GM12864 (cell line): ENCODE data around the gene ATP8B2.
"Not testable (repeated sequence)": the region's sequence is repeated elsewhere in the genome, so short reads cannot be mapped to it uniquely, and the experiment has no call there.

Experiments used
- DNase-seq: peaks from one replicate; pipeline ENCODE4 v3.0.0-alpha.2; 2011; ENCODE audit warnings: low read depth
- H3K4me3 ChIP-seq: 2 replicates; pipeline ENCODE4 v1.5.1; 2011; ENCODE audit warnings: mild to moderate bottlenecking, low read depth, low read length, control low read depth
- TF ChIP-seq, protein P1 (sequence below): IDR thresholded peaks from 2 replicates; pipeline ENCODE4 v1.5.1; 2011; ENCODE audit warnings: low read depth, mild to moderate bottlenecking, moderate library complexity, low read length, control low read depth, inconsistent platforms; ENCODE audit errors: missing control alignments

The ATP8B2 gene

DNA sequence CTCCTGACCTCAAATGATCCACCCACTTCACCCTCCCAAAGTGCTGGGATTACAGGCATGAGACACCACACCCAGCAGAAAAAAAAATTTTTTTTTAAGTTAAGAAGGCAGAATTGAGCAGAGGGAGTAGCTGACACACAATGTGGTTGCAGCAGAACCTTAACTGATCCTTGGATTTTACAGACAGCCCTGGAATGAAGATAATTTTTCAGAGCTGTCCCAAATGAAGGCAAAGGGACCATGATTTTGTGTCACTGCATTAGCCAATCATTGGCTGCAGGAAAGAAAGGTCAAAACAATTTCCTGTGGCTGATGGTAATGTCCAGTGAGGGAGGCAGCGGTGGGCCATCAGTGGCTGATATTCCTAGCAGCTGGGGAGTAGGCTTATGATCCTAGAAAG lies 23.7 kb upstream of the ATP8B2 start:
- no peak overlapping the region for H3K4me3 ChIP-seq
- TF ChIP-seq, protein P1, sequence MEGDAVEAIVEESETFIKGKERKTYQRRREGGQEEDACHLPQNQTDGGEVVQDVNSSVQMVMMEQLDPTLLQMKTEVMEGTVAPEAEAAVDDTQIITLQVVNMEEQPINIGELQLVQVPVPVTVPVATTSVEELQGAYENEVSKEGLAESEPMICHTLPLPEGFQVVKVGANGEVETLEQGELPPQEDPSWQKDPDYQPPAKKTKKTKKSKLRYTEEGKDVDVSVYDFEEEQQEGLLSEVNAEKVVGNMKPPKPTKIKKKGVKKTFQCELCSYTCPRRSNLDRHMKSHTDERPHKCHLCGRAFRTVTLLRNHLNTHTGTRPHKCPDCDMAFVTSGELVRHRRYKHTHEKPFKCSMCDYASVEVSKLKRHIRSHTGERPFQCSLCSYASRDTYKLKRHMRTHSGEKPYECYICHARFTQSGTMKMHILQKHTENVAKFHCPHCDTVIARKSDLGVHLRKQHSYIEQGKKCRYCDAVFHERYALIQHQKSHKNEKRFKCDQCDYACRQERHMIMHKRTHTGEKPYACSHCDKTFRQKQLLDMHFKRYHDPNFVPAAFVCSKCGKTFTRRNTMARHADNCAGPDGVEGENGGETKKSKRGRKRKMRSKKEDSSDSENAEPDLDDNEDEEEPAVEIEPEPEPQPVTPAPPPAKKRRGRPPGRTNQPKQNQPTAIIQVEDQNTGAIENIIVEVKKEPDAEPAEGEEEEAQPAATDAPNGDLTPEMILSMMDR = no peak
- DNase-seq = no peak

DNA sequence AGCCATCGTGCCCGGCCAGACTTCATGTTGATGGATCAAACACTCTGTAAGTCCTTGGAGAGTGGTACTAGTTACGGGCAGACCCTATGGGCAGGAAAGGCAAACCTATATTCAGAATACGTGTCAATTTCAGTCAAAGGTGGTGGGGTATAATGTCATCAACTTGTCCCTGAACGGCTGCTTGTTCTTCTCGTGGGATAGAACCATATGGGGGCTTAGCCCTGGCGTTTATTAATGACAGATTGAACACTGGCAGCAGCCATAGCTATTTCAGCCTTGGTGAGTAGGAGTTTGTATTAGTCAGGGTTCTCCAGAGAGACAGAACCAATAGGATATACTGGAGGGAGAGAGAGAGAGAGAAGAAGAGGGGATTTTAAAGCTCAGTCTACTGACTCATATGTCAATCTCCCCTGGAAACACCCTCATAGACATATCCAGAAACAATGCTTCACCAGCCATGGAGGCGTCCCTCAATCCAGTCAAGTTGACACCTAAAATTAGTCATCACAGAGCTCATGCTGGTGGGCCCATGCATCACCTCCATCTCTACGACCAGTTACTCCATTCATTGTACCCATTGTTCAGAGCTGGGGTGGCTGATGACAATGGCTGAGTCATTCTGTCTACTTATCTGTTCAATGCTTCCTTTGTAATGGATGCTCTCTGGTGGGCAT lies 20.5 kb upstream of the ATP8B2 start:
- TF ChIP-seq, protein P1 = no peak
- no peak for DNase-seq

DNA sequence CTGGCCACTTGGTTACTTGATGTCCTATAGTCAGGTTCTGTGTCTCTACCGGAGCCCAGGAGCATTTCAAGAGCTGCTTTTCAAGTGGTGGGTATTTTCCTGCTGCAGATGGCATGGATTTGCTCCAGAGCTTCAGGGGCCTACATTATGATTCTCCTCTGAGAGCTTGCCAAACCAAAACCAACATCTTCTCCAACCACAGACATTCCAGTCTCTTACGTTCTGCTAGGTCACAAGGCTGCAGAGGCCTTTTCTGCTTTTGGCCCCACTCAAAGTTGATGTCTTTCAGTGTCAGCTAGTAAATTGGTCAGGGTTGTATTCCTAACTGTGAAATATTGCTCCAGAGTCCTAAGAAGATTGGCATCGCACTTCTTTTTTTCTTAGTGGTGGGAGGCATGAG lies 19.2 kb upstream of the ATP8B2 start:
- TF ChIP-seq, protein P1 = no peak
- no peak overlapping the region for H3K4me3 ChIP-seq
- DNase-seq = no peak

More for the DNA sequence above, 20.5 kb upstream of the ATP8B2 start:
- H3K4me3 ChIP-seq = no peak overlapping the region

DNA sequence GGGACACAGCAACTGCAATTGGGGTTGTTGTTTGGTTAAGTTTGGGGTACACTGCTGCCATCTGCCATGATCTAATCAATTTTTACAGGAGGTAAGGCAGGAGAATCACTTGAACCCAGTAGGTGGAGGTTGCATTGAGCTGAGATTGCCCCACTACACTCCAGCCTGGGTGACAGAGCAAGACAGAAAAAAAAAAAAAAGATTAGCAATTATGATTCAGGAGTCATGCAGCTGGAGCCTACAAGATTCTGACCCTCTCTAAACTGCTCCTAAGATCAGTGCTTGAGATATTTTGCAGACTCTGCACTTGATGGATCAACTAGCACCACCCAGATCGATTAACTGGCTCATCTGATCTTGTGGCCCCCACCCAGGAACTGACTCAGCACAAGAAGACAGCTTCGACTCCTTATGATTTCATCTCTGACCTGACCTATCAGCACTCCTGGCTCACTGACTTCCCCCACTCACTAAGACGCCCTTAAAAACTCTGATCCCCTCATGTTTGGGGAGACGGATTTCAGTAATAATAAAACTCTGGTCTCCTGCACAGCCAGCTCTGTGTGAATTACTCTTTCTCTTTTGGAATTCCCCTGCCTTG lies 17.6 kb upstream of the ATP8B2 start:
- not testable (repeated sequence) for DNase-seq, H3K4me3 ChIP-seq

DNA sequence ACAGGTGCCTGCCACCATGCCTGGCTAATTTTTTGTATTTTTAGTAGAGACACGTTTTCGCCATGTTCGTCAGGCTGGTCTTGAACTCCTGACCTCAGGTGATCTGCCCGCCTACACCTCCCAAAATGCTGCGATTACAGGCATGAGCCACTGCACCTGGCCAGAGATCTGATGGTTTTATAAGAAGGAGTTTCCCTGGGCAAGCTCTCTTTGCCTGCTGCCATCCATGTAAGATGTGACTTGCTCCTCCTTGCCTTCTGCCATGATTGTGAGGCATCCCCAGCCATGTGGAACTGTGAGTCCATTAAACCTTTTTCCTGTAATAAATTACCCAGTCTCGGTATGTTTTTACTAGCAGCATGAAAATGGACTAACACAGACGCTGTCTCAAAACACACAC lies 16.2 kb upstream of the ATP8B2 start:
- not testable (repeated sequence) for DNase-seq, H3K4me3 ChIP-seq

DNA sequence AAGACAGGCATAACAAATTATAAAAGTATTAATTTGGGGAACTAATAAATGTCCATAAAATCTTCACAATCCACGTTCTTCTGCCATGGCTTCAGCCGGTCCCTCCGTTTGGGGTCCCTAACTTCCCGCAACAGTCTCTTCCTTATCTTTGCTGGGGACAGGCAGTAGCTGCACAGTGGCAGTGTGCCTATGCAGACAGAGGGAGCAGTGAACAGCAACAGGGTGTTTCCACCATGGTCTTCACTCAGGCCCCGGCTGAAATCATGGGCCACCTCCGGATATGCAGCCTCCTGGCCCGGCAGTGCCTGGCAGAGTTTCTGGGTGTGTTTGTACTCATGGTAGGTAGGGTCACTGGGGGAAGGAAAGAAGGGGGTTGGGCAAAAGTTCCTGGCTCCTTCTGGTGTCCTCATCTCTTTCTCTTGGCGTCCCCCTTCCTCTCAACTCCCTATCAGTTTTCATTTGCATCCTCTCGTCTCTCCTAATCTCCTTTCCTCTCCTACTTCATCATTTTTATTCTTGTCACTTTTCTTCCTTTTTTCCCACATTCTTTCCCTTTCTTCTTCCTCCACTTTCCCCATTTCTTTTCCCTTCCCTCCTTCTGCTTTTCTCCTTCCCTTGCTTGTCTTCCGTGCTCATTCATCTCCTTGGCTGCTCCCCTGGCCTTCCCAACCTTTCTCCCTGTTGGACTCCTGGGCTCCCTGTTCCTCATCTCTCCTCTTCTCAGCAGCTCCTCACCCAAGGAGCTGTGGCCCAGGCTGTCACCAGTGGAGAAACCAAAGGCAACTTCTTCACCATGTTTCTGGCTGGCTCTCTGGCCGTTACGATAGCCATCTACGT lies 12.9 kb upstream of the ATP8B2 start:
- not testable (repeated sequence) for H3K4me3 ChIP-seq, DNase-seq

DNA sequence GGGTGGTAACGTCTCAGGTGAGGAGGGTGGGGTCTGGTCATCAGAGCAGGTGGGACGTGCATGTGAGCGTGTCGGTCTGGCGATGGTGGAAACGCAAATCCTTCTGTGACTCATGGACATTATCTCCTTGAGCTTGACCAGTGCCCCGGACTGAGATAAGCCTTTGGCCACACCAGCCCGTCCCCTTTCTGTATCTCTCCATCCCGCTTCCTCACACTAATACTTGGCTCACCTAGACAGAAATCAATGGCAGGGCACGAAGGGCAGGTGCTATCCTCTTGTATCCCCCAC lies 12.3 kb upstream of the ATP8B2 start:
- H3K4me3 ChIP-seq = no peak overlapping the region
- DNase-seq = no peak
- TF ChIP-seq, protein P1 = no peak

DNA sequence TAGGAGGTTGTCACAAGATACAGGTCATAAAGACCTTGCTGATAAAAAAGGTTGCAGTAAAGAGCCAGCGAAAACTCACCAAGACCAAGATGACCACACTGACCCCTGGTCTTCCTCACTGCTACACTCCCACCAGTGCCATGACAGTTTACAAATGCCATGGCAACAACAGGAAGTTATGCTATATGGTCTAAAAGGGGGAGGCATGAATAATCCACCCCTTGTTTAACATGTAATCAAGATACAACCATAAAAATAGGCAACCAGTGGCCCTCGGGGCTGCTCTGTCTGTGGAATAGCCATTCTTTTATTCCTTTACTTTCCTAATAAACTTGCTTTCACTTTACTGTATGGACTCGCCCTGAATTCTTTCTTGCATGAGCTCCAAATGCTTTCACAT lies 11.1 kb upstream of the ATP8B2 start:
- not testable (repeated sequence) for H3K4me3 ChIP-seq, DNase-seq

DNA sequence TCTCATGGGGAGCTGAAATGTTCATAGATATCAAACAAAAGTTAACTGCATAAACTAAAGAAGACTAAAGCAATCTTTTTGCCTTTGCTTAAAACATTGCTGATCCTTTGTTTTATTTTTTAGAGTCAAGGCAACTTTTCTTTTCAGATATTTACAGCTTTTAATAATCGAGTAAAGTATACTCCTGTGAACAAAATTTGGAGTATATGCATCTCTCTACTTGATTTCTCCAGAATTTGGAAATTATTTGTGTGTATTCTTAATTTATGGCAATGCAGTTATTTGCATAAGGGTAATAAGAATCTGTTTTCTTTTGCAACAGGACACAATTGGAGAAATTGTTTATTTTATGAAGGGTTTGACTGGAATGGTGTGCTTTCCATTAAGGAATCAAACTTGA lies 8.6 kb upstream of the ATP8B2 start:
- TF ChIP-seq, protein P1 = no peak
- DNase-seq = no peak
- H3K4me3 ChIP-seq = no peak overlapping the region
